HepG2 (cell line): Measurements from ENCODE around the gene NKX1-2. TPM values are rescaled to one million over a fixed set of nuclear protein-coding genes. Genes with fewer than 3 reads are reported as not detected.

Experiments used
- ATAC-seq: fragments of 200-7000 bp; cut with Tn5 transposase; 3 replicates; pipeline ENCODE4 v1.9.1; 2020; ENCODE audit warnings: mild to moderate bottlenecking, moderate library complexity
- BruUV-seq: library from RNA; stranded (reverse); fragments of 400-500 nt; replicated peaks from 2 replicates; lab custom pipeline; 2021; lab: Mats Ljungman, UMichigan
- CTCF ChIA-PET: fragments of 300-600 bp; formaldehyde crosslinking; extraction: SDS; loops from one replicate; lab custom pipeline; 2021; ENCODE audit warnings: low total read pairs, inconsistent platforms, low intra/inter-chr PET ratio; lab: Yijun Ruan, JAX
- POLR2A ChIA-PET: fragments of 350-600 bp; sonication (Branson Sonifier 250); formaldehyde crosslinking; loops from one replicate; lab custom pipeline; 2020; ENCODE audit warnings: antibody characterized with exemption, inconsistent platforms; lab: Yijun Ruan, JAX
- DNase-seq: peaks from one replicate; pipeline ENCODE4 v3.0.0-alpha.2; 2015; ENCODE audit warnings: low spot score
- FAIRE-seq: peaks from 3 replicates; lab custom pipeline; 2011; peaks lifted over from hg19 to GRCh38; lab: Jason Lieb, UNC
- H2AFZ ChIP-seq: one replicate; pipeline ENCODE4 v1.6.1; 2011; ENCODE audit warnings: low read length, inconsistent platforms
- H3K27ac ChIP-seq: fragments of 300-600 bp; 3 replicates; pipeline ENCODE4 v1.8.0; 2011; ENCODE audit warnings: mixed run types, mild to moderate bottlenecking, mixed read lengths, low read length, inconsistent platforms; ENCODE audit not compliant: insufficient read depth; ENCODE audit errors: extremely low read length
- H3K27me3 ChIP-seq, 2 experiments: fragments of 200-600 bp in 1 of 2; 2 replicates in 1 of 2; 3 replicates in 1 of 2; pipeline versions ENCODE4 v1.6.0 to v1.8.0; 2011; ENCODE audit warnings: low read length in 2 of 2, mild to moderate bottlenecking in 2 of 2, moderate library complexity in 2 of 2, inconsistent platforms in 1 of 2; ENCODE audit not compliant: insufficient read depth in 2 of 2, control insufficient read depth in 1 of 2
- H3K36me3 ChIP-seq, 2 experiments: fragments of 200-600 bp in 1 of 2; replicated peaks in 1 of 2; 2 replicates in 1 of 2; 3 replicates in 1 of 2; pipeline versions ENCODE4 v1.5.1 to v1.8.0; 2011; ENCODE audit warnings: low read length in 2 of 2, inconsistent platforms in 1 of 2; ENCODE audit not compliant: insufficient read depth in 2 of 2, control insufficient read depth in 1 of 2
- H3K4me1 ChIP-seq: 2 replicates; pipeline ENCODE4 v1.5.1; 2012; ENCODE audit warnings: low read length, inconsistent platforms; ENCODE audit not compliant: insufficient read depth
- H3K4me2 ChIP-seq: 2 replicates; pipeline ENCODE4 v1.6.0; 2011; ENCODE audit warnings: low read depth, low read length, inconsistent platforms
- H3K4me3 ChIP-seq, 3 experiments: fragments of 200-600 bp in 1 of 3; sonication (generic), shearing (Covaris generic) in 1 of 3; replicated peaks in 1 of 3; 2 replicates each; pipeline ENCODE4 v1.5.1; 2011 to 2016; ENCODE audit warnings: low read length in 3 of 3, inconsistent platforms in 2 of 3, low read depth in 2 of 3, mild to moderate bottlenecking in 2 of 3, control low read depth in 1 of 3, mixed read lengths in 1 of 3; ENCODE audit not compliant: insufficient read depth in 1 of 3
- H3K79me2 ChIP-seq: one replicate; pipeline ENCODE4 v1.6.1; 2011; ENCODE audit warnings: low read length, inconsistent platforms; ENCODE audit not compliant: insufficient read depth
- H3K9ac ChIP-seq: 2 replicates; pipeline ENCODE4 v1.6.0; 2011; ENCODE audit warnings: mild to moderate bottlenecking, low read depth, low read length, inconsistent platforms; ENCODE audit not compliant: insufficient read depth
- H3K9me3 ChIP-seq: 2 replicates; pipeline ENCODE4 v1.5.1; 2012; ENCODE audit warnings: mild to moderate bottlenecking, low read length
- H4K20me1 ChIP-seq: 2 replicates; pipeline ENCODE4 v1.6.0; 2011; ENCODE audit warnings: inconsistent platforms, mild to moderate bottlenecking, low read length, moderate library complexity; ENCODE audit not compliant: insufficient read depth
- BCL3 ChIP-seq: sonication (generic); formaldehyde crosslinking; IDR thresholded peaks from 2 replicates; pipeline ENCODE4 v1.5.1; 2020; ENCODE audit warnings: mild to moderate bottlenecking, missing genetic modification reagents, moderate library complexity
- FOXJ3 ChIP-seq: sonication (generic); formaldehyde crosslinking; IDR thresholded peaks from 2 replicates; pipeline ENCODE4 v1.4.0; 2020; ENCODE audit warnings: missing genetic modification reagents, mild to moderate bottlenecking, borderline replicate concordance
- GRHL1 ChIP-seq: sonication (generic); formaldehyde crosslinking; conservative IDR thresholded peaks from 2 replicates; pipeline ENCODE4 v1.8.0; 2022; ENCODE audit warnings: missing genetic modification reagents
- MBD4 ChIP-seq: IDR thresholded peaks from 2 replicates; pipeline ENCODE4 v1.6.1; 2012; ENCODE audit warnings: low read length, inconsistent platforms, borderline replicate concordance
- MLLT10 ChIP-seq: sonication (generic); formaldehyde crosslinking; IDR thresholded peaks from 2 replicates; pipeline ENCODE4 v1.4.0; 2020; ENCODE audit warnings: missing genetic modification reagents
- PRDM15 ChIP-seq: sonication (generic); formaldehyde crosslinking; IDR thresholded peaks from 2 replicates; pipeline ENCODE4 v1.4.0; 2020; ENCODE audit warnings: missing genetic modification reagents
- SP4 ChIP-seq: sonication (generic); formaldehyde crosslinking; IDR thresholded peaks from 2 replicates; pipeline ENCODE4 v1.8.1; 2023; ENCODE audit warnings: mild to moderate bottlenecking, missing genetic modification reagents
- ZNF318 ChIP-seq: sonication (generic); formaldehyde crosslinking; IDR thresholded peaks from 2 replicates; pipeline ENCODE4 v1.4.0; 2020; ENCODE audit warnings: mild to moderate bottlenecking, missing genetic modification reagents
- ZNF816 ChIP-seq: sonication (generic); formaldehyde crosslinking; IDR thresholded peaks from 2 replicates; pipeline ENCODE4 v1.8.0; 2022; ENCODE audit warnings: missing genetic modification reagents, mild to moderate bottlenecking, borderline replicate concordance
- WGBS: methylation state at CpG from one replicate; pipeline ENCODE4 v1.1.6; 2017; ENCODE audit warnings: low lambda C conversion rate; 5-methylcytosine and 5-hydroxymethylcytosine counted together
- in situ Hi-C: cut with HindIII; loops from 2 replicates; pipeline ENCODE4 v1.10.0; 2017; ENCODE audit warnings: low pct_unique_long_range_greater_than_20kb; ENCODE audit not compliant: extremely low pct_ligation_motif_present
- intact Hi-C: fragments of 100-400 bp; cut with micrococcal nuclease; formaldehyde crosslinking; loops from one replicate; pipeline ENCODE4 v1.10.0; 2022; ENCODE audit not compliant: unreplicated experiment
- polyA plus RNA-seq, 8 experiments: library from polyadenylated mRNA; depleted of rRNA in 3 of 8; stranded (reverse) in 7 of 8; unstranded in 1 of 8; fragments of >200 nt; fragmentation: Illumina TruSeq in 4 of 8; extraction: Trizol in 4 of 8; gene quantifications; 2 replicates each; pipeline versions ENCODE4 v1.2.1 to v1.2.3, GENCODE V29; 2011 to 2016; ENCODE audit warnings: low read depth in 4 of 8, missing spikeins in 1 of 8, mixed read lengths in 1 of 8; ENCODE audit not compliant: insufficient read depth in 1 of 8
- total RNA-seq, 5 experiments: library from RNA; depleted of rRNA; stranded (reverse); fragments of >200 nt; fragmentation: Illumina TruSeq; extraction: Trizol; gene quantifications; 2 replicates each; pipeline ENCODE4 v1.2.3, GENCODE V29; 2016; ENCODE audit warnings: low read depth in 1 of 5

NKX1-2 gene
- total and polyA plus RNA-seq, 2 of the 13 experiments (the other 11 are each of a cell fraction or from before 2014, with no cell fraction given): not detected

- Histone ChIP-seq H3K36me3 (no peaks in the 10 kb centered on the region), H3K27me3 (no peaks in the 10 kb centered on the region; a peak in 1 of 5 replicates), H3K4me1 (peaks cover 93% of the 10 kb centered on the region), H3K9me3 (no peaks in the 10 kb centered on the region), H3K79me2 (no peaks in the 10 kb centered on the region), H3K27ac (peak overlapping the region; percentile 54), H4K20me1 (0 out of 2 replicates have a peak, but pooled peaks cover 6% of the 10 kb centered on the region), H3K4me2 (peak overlapping the region; percentile 47), H2AFZ (no peak overlapping the region), H3K9ac (0 out of 2 replicates have a peak overlapping the region, but pooled peaks have one; percentile 8), H3K4me3 (no peak overlapping the region; a peak in 1 of 6 replicates)
- FAIRE-seq (no peak), ATAC-seq (no peak), DNase-seq (no peak)
- ChIA-PET CTCF (no interaction called here), POLR2A (interaction anchor here (1.0 to 2.0 kb wide), 4 partner anchors 8 to 48 kb away, joined by 4 to 11 read pairs (median 8); partner anchors contain the start of gene OAT)
- 88% methylated on average over 4 of the region's 4 CpGs for WGBS
- no TSS peak for BruUV-seq
- intact Hi-C loops (no loop called here), in situ Hi-C loops (no loop called here)
- TF ChIP-seq PRDM15 (CRISPR knock-in tag) (no peak), MLLT10 (CRISPR knock-in tag) (no peak), MBD4 (no peak), SP4 (CRISPR knock-in tag) (no peak), GRHL1 (no peak), FOXJ3 (no peak), ZNF318 (CRISPR knock-in tag) (no peak), ZNF816 (CRISPR knock-in tag) (no peak), BCL3 (no peak)
Observed at GRCh38 chr10:124467165-124467564, 17.3 kb upstream of the NKX1-2 start.
